Fibroblast of villous mesenchyme (primary cell): ENCODE measurements around the gene RARRES2. TPM values are rescaled to one million over a fixed set of nuclear protein-coding genes. Genes with fewer than 3 reads are reported as not detected.

Experiments used
- DNase-seq: peaks from one replicate; pipeline ENCODE4 v3.0.0-alpha.2; 2010; ENCODE audit warnings: low read depth
- H3K4me3 ChIP-seq: 2 replicates; pipeline ENCODE4 v1.5.1; 2011; ENCODE audit warnings: low read depth, mild to moderate bottlenecking, low read length
- total RNA-seq: library from RNA; depleted of rRNA; stranded (reverse); fragments of >200 nt; gene quantifications from 2 replicates; pipeline ENCODE4 v1.2.3, GENCODE V29; 2012
- TF ChIP-seq, protein P1 (sequence below): IDR thresholded peaks from 2 replicates; pipeline ENCODE4 v1.5.1; 2012; ENCODE audit warnings: low read depth, mild to moderate bottlenecking, low read length; ENCODE audit not compliant: insufficient read depth

Gene RARRES2
- total RNA-seq, 1 donor, result 185 TPM

DNA sequence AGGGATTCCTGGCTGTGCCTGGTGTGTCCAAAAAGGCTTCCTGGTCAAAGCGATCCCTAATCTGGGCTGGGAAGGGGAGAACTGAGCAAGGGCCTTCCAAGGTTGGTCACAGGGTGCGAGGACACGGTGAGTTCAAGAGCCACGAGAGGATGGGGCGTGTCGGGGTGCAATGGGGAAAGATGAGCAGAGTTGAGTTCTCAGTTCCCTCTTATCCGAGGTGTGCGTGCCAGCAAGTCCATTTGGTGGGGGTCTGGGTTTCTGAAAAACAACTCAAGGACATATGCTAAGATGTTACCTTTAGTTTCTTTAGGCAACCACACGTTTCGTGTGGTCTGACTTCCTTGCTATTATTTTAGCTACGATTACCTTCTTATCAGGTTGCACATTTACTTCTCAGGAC, 39.0 kb upstream of the RARRES2 start:
- no peak for DNase-seq
- peak overlapping the region; percentile 88 for H3K4me3 ChIP-seq
- TF ChIP-seq, protein P1, sequence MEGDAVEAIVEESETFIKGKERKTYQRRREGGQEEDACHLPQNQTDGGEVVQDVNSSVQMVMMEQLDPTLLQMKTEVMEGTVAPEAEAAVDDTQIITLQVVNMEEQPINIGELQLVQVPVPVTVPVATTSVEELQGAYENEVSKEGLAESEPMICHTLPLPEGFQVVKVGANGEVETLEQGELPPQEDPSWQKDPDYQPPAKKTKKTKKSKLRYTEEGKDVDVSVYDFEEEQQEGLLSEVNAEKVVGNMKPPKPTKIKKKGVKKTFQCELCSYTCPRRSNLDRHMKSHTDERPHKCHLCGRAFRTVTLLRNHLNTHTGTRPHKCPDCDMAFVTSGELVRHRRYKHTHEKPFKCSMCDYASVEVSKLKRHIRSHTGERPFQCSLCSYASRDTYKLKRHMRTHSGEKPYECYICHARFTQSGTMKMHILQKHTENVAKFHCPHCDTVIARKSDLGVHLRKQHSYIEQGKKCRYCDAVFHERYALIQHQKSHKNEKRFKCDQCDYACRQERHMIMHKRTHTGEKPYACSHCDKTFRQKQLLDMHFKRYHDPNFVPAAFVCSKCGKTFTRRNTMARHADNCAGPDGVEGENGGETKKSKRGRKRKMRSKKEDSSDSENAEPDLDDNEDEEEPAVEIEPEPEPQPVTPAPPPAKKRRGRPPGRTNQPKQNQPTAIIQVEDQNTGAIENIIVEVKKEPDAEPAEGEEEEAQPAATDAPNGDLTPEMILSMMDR, result no peak

DNA sequence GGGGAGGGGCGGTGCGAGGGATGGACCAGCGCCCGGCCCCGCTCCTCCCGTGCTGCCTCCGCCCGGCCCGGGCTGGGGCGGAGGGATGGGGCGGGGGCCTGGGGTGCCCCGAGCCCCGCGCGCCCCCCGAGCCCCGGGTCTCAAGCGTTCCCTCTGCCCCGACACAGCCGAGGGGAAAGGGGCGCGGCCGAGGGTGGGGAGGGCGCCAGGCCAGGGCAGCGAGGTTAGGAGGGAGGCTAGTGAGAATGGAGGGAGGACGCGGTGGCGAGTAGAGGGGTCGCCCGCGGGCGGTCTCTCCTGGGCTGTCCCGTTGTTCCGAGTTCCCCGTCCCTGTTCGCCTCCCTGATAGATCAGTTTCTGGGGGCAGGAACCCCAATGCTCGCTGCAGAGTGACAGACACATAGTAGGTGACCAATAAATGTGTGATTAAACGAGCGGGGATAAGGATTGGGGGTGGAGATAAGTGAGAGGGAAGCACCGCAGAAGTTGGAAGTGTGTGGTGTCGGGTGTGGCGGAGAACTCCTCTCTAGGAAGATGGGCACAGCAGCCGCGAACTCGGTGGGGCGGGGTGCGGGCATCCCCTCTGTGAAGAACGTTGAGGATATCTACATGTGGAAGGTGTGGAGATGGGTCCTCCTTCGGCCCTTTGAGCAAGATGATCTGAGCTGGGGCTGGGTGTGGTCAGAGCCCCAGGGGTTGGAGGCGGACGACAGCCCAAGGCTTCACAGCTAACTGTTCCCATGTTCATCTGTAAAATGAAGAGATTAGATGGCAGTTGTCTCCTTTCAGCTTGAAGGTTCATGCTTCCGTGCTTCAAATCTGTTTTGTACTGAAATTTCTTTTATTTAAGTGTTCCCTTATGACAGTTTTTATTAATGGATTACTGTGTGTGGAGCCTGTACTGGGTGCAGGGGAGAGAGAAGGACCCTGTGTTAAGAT, 38.3 kb upstream of the RARRES2 start:
- TF ChIP-seq, protein P1, result no peak
- H3K4me3 ChIP-seq, result peak overlapping the region; percentile 88
- DNase-seq, result no peak

DNA sequence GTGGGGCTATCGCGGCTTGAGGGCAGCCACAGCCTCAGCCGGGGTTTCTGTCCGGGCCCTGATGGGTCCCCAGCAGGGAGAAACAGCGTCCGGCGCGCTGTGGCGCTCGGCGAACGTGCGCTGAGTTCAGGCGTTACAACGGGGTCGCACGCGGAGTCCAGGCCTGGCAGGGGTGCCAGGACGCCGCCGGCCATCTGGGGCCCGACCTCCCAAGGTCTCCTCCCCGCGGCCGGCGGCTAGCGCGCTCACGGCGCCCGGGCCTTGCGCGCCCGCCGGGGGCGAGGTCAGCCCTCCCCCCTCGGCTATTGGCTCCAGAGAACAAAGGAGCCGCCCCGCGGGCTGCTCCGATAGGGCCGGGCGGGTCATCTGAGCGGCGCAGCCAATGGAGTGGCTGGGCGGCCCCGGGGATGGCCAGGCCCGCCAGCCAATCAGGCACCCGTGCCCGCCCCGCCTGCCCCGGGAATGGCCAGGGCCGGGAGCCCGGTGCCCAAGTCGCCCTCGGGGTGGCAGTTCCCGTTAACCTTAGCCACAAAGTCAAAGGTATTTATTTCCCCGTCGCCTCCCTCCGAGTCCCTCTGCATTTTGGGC, 37.5 kb upstream of the RARRES2 start, which contains the start of gene ZNF775:
Gene ZNF775, plus strand, starts transcription at position 478 of the 588 bp plus-strand sequence. CDS start 9,141 bp downstream, outside the sequence.
- H3K4me3 ChIP-seq, result peak within 1 kb of the TSS; percentile 88
- DNase-seq, result peak; percentile 93
- TF ChIP-seq, protein P1, result no peak

DNA sequence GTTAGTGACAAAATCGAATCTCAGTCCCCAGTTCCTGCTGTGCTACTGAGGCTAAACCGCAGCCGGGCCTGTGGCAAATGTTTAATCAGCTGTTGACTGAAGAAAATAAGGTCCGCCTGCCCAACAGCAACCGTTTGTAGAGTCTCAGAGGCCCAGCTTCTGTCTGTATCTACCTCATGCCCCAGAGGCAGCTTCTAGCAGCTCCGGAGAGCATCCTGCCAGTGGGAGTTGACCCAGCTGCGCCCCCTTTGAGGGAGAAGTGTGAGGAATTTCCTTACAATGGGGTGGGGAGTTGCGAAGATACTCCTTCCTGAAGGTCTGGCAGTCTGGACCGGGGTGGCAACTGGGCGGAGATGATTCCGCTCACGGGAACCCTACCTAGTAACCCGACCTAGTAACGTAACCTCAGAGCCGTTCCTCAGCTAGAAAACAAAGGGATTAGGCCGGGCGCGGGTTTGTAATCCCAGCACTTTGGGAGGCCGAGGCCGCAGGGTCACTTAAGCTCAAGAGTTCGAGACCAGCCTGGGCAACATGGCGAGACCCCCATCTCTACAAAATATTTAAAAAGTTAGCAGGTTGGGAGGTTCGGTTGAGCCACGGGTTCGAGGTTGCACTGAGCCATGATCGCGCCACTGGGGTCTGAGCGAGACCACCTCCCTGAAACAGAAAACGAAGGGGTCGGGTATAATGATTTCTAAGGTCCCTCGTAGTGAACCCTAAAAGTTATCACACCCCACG, 36.9 kb upstream of the RARRES2 start:
- peak overlapping the region; percentile 73 for H3K4me3 ChIP-seq
- DNase-seq, result peak; percentile 74
- TF ChIP-seq, protein P1, result peak; percentile 36

DNA sequence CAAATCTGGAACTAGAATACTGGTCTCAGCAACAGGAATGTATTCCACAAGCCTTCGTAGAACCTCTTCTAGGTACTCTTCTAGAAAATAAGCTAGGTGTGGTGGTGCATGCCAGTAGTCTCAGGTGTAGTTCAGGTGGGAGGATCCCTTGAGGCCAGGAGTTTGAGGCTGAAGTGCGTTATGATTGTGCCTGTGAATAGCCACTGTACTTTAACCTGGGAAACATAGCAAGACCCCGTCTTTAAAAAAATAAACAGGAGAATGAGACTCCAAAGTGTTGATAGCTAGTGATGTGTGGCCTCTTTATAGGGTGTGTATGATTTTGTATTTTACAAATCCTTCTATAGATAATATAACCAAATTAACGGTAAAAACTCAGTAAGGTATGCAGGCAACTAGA, 36.2 kb upstream of the RARRES2 start:
- H3K4me3 ChIP-seq, result no peak overlapping the region
- TF ChIP-seq, protein P1, result no peak
- no peak for DNase-seq

DNA sequence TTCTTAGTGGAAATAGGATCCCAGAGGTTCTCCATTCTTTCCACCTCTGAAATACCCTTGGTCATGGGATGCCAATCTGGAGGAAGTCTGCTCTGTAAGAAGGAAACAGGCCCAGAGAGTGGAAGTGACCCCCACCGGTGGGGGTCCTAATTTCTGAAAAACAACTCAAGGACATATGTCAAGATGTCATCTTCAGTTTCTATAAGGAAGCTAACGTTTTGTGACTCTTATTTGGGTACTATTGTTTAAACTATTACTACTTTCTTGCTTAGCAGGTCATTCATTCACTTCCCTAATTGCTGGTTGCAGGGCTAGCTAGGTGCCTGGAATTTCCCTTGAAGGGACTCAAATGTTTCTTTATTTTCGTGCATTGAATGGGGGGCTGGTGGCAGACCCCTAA, 35.8 kb upstream of the RARRES2 start:
- TF ChIP-seq, protein P1, result no peak
- no peak for DNase-seq
- H3K4me3 ChIP-seq, result no peak overlapping the region
